Measurements from ENCODE around the gene MACROD2. TPM values are rescaled to one million over a fixed set of nuclear protein-coding genes. Genes with fewer than 3 reads are reported as not detected.

MACROD2 gene
- total RNA-seq, 4 donors from 2014 or later = 10.0 to 24.0 (median 17.0) TPM

GRCh38 chr20:14959506-14960475 lies 964.5 kb downstream of the MACROD2 start:
- DNase-seq (ENCODE audit: low spot score in 2 of 2) = peak in 1 of 2 donors; percentile 17
- 58 to 65% methylated on average over 7 of the region's 7 CpGs for WGBS, 2 donors
- TF ChIP-seq, protein P1, sequence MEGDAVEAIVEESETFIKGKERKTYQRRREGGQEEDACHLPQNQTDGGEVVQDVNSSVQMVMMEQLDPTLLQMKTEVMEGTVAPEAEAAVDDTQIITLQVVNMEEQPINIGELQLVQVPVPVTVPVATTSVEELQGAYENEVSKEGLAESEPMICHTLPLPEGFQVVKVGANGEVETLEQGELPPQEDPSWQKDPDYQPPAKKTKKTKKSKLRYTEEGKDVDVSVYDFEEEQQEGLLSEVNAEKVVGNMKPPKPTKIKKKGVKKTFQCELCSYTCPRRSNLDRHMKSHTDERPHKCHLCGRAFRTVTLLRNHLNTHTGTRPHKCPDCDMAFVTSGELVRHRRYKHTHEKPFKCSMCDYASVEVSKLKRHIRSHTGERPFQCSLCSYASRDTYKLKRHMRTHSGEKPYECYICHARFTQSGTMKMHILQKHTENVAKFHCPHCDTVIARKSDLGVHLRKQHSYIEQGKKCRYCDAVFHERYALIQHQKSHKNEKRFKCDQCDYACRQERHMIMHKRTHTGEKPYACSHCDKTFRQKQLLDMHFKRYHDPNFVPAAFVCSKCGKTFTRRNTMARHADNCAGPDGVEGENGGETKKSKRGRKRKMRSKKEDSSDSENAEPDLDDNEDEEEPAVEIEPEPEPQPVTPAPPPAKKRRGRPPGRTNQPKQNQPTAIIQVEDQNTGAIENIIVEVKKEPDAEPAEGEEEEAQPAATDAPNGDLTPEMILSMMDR (IDR thresholded peaks at IDR 0.05) = no peak
- TF ChIP-seq POLR2A (IDR thresholded peaks at IDR 0.05) = no peak
- H3K4me3 ChIP-seq (ENCODE audit: low read depth, poor library complexity, severe bottlenecking) = no peak overlapping the region
- intact Hi-C loops (cut with DNase I; ENCODE audit: low total_unique reads) = no loop called here

- H3K4me3 ChIP-seq (ENCODE audit: low read depth, poor library complexity, severe bottlenecking) = no peak overlapping the region
- TF ChIP-seq POLR2A (IDR thresholded peaks at IDR 0.05) = no peak
- TF ChIP-seq, protein P1 (IDR thresholded peaks at IDR 0.05) = no peak
- WGBS, 2 donors = 96 to 98% methylated on average over 3 of the region's 3 CpGs
- DNase-seq (ENCODE audit: low spot score in 2 of 2) = no peak
- intact Hi-C loops (cut with DNase I; ENCODE audit: low total_unique reads) = no loop called here
These were observed 965.5 kb downstream of the MACROD2 start for GRCh38 chr20:14960831-14961230.

- DNase-seq (ENCODE audit: low spot score in 2 of 2) = no peak
- TF ChIP-seq POLR2A (IDR thresholded peaks at IDR 0.05) = no peak
- TF ChIP-seq, protein P1 (IDR thresholded peaks at IDR 0.05) = no peak
- no peak overlapping the region for H3K4me3 ChIP-seq (ENCODE audit: low read depth, poor library complexity, severe bottlenecking)
- 25 to 33% methylated on average over 3 of the region's 3 CpGs for whole genome bisulfite sequencing, 2 donors
- intact Hi-C loops (cut with DNase I; ENCODE audit: low total_unique reads) = no loop called here
These were observed 967.9 kb downstream of the MACROD2 start for GRCh38 chr20:14963262-14963663.

DNA sequence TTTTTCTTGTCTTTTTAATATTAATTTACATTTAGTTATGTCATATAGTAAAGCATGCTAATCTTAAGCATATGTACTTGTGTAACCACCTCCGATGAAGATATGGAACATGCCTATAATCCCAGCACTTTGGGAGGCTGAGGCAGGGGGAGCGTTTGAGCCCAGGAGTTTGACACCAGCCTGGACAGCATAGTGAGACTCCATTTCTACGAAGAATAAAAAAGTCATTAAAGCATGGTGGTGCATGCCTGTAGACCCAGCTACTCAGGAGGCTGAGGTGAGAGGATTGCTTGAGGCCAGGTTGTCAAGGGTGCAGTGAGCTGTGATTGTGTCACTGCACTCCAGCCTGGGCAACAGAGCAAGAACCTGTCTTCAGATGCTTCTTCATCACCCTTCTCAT lies 970.9 kb downstream of the MACROD2 start:
- intact Hi-C loops (cut with DNase I; ENCODE audit: low total_unique reads) = no loop called here
- WGBS, 2 donors = 89 to 91% methylated on average over 3 of the region's 3 CpGs
- DNase-seq (ENCODE audit: low spot score in 2 of 2) = no peak
- TF ChIP-seq, protein P1 (IDR thresholded peaks at IDR 0.05) = no peak
- no peak for TF ChIP-seq POLR2A (IDR thresholded peaks at IDR 0.05)
- no peak overlapping the region for H3K4me3 ChIP-seq (ENCODE audit: low read depth, poor library complexity, severe bottlenecking)

DNA sequence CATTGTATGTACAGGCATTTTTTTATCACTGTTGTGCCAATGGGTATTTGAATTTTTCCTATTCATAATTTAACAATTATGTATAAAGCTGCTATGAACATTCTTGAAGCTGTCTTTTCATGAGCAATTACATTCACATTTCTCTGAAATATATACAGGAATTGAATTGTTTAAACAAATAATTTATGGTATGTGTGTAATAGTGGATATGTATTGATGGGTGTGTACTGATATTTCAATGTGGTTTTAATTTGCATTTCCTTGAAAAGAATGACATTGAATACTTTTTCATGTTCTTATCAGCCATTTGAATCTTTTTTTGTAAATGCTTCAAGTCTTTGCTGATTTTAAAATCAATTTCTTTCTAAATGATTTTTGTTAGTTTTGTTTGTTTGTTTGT lies 971.5 kb downstream of the MACROD2 start:
- H3K4me3 ChIP-seq (ENCODE audit: low read depth, poor library complexity, severe bottlenecking) = no peak overlapping the region
- DNase-seq (ENCODE audit: low spot score in 2 of 2) = no peak
- TF ChIP-seq, protein P1 (IDR thresholded peaks at IDR 0.05) = no peak
- TF ChIP-seq POLR2A (IDR thresholded peaks at IDR 0.05) = no peak
- intact Hi-C loops (cut with DNase I; ENCODE audit: low total_unique reads) = no loop called here
